HepG2 (cell line): ENCODE results near the gene AGTPBP1. TPM values are rescaled to one million over a fixed set of nuclear protein-coding genes. Genes with fewer than 3 reads are reported as not detected.

Source experiments
- GPN1 ChIP-seq: sonication (generic); formaldehyde crosslinking; IDR thresholded peaks from 2 replicates; pipeline ENCODE4 v1.5.1; 2020; ENCODE audit warnings: missing genetic modification reagents, borderline replicate concordance
- IRF1 ChIP-seq: sonication (generic); formaldehyde crosslinking; IDR thresholded peaks from 2 replicates; pipeline ENCODE4 v1.4.0; 2020; ENCODE audit warnings: low read depth, mild to moderate bottlenecking, missing genetic modification reagents
- JARID2 ChIP-seq: sonication (generic); formaldehyde crosslinking; IDR thresholded peaks from 2 replicates; pipeline ENCODE4 v1.8.1; 2023; ENCODE audit warnings: missing genetic modification reagents, inconsistent platforms; ENCODE audit not compliant: insufficient replicate concordance
- KDM2A ChIP-seq: sonication (generic); formaldehyde crosslinking; IDR thresholded peaks from 2 replicates; pipeline ENCODE4 v1.4.0; 2020; ENCODE audit warnings: low read depth, missing genetic modification reagents, borderline replicate concordance
- MEIS1 ChIP-seq: sonication (generic); formaldehyde crosslinking; IDR thresholded peaks from 2 replicates; pipeline ENCODE4 v1.9.0; 2021; ENCODE audit warnings: mild to moderate bottlenecking, missing genetic modification reagents, moderate library complexity, borderline replicate concordance
- MYNN ChIP-seq: sonication (generic); formaldehyde crosslinking; IDR thresholded peaks from 2 replicates; pipeline ENCODE4 v1.4.0; 2020; ENCODE audit warnings: mild to moderate bottlenecking, low read depth, missing genetic modification reagents
- NFYB ChIP-seq: sonication (generic); formaldehyde crosslinking; IDR thresholded peaks from 2 replicates; pipeline ENCODE4 v1.4.0; 2020; ENCODE audit warnings: missing genetic modification reagents
- NONO ChIP-seq, 2 experiments: fragments of 450-650 bp in 1 of 2; sonication (generic) in 1 of 2; formaldehyde crosslinking in 1 of 2; IDR thresholded peaks in 1 of 2; conservative IDR thresholded peaks in 1 of 2; 2 replicates each; pipeline versions ENCODE4 v1.6.1 to v1.8.0; 2017 to 2022; ENCODE audit warnings: mild to moderate bottlenecking in 1 of 2, missing genetic modification reagents in 1 of 2, moderate library complexity in 1 of 2
- RFX3 ChIP-seq: IDR thresholded peaks from 2 replicates; pipeline ENCODE4 v1.6.1; 2016; ENCODE audit warnings: missing biosample characterization, missing genetic modification reagents
- ZFP1 ChIP-seq: IDR thresholded peaks from 2 replicates; pipeline ENCODE4 v1.6.1; 2016
- ZNF280B ChIP-seq: sonication (generic); formaldehyde crosslinking; IDR thresholded peaks from 2 replicates; pipeline ENCODE4 v1.5.0; 2020; ENCODE audit warnings: missing genetic modification reagents, mild to moderate bottlenecking, borderline replicate concordance
- ZNF724P ChIP-seq: sonication (generic); formaldehyde crosslinking; IDR thresholded peaks from 2 replicates; pipeline ENCODE4 v1.8.0; 2022; ENCODE audit warnings: missing genetic modification reagents, borderline replicate concordance
- ZSCAN25 ChIP-seq: sonication (generic); formaldehyde crosslinking; IDR thresholded peaks from 2 replicates; pipeline ENCODE4 v1.8.0; 2022; ENCODE audit warnings: mild to moderate bottlenecking, missing genetic modification reagents
- polyA plus RNA-seq, 8 experiments: library from polyadenylated mRNA; depleted of rRNA in 3 of 8; stranded (reverse) in 7 of 8; unstranded in 1 of 8; fragments of >200 nt; fragmentation: Illumina TruSeq in 4 of 8; extraction: Trizol in 4 of 8; gene quantifications; 2 replicates each; pipeline versions ENCODE4 v1.2.1 to v1.2.3, GENCODE V29; 2011 to 2016; ENCODE audit warnings: low read depth in 4 of 8, missing spikeins in 1 of 8, mixed read lengths in 1 of 8; ENCODE audit not compliant: insufficient read depth in 1 of 8
- total RNA-seq, 5 experiments: library from RNA; depleted of rRNA; stranded (reverse); fragments of >200 nt; fragmentation: Illumina TruSeq; extraction: Trizol; gene quantifications; 2 replicates each; pipeline ENCODE4 v1.2.3, GENCODE V29; 2016; ENCODE audit warnings: low read depth in 1 of 5
- TF ChIP-seq, protein P1 (sequence below): sonication (generic); formaldehyde crosslinking; IDR thresholded peaks from 2 replicates; pipeline ENCODE4 v1.5.0; 2020; ENCODE audit warnings: missing genetic modification reagents
- TF ChIP-seq, protein P2 (sequence below): IDR thresholded peaks from 2 replicates; pipeline ENCODE4 v1.6.1; 2016; ENCODE audit warnings: low read depth, control low read depth
- TF ChIP-seq, protein P3 (sequence below): sonication (generic); formaldehyde crosslinking; IDR thresholded peaks from 2 replicates; pipeline ENCODE4 v1.5.1; 2020; ENCODE audit warnings: mild to moderate bottlenecking, missing genetic modification reagents, borderline replicate concordance
- TF ChIP-seq, protein P4 (sequence below): sonication (generic); formaldehyde crosslinking; IDR thresholded peaks from 2 replicates; pipeline ENCODE4 v1.4.0; 2020; ENCODE audit warnings: missing genetic modification reagents
- TF ChIP-seq, protein P5 (sequence below): IDR thresholded peaks from 2 replicates; pipeline ENCODE4 v1.6.1; 2016; ENCODE audit warnings: mild to moderate bottlenecking
- TF ChIP-seq, protein P6 (sequence below): sonication (generic); formaldehyde crosslinking; IDR thresholded peaks from 2 replicates; pipeline ENCODE4 v1.8.0; 2022; ENCODE audit warnings: missing genetic modification reagents, mild to moderate bottlenecking, inconsistent platforms, borderline replicate concordance

The AGTPBP1 gene
- total and polyA plus RNA-seq, 2 of the 13 experiments (the other 11 are each of a cell fraction or from before 2014, with no cell fraction given) = 9.7 to 22.3 TPM

GRCh38 chr9:85723215-85723614, 18.5 kb downstream of the AGTPBP1 start (continued):
- no peak for TF ChIP-seq MEIS1 (CRISPR knock-in tag)
- no peak for TF ChIP-seq NFYB
- TF ChIP-seq RFX3 (CRISPR knock-in tag) = no peak
- TF ChIP-seq GPN1 = no peak
- TF ChIP-seq, protein P1, sequence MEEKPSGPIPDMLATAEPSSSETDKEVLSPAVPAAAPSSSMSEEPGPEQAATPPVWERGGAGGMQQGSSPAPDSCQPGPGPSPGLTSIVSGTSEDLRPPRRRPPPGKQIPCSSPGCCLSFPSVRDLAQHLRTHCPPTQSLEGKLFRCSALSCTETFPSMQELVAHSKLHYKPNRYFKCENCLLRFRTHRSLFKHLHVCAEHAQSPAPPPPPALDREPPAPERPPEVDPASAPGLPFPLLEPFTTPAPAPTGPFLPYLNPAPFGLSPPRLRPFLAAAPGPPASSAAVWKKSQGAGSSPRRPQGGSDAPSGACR = no peak
- no peak for TF ChIP-seq ZFP1
- no peak for TF ChIP-seq JARID2 (CRISPR knock-in tag)
- TF ChIP-seq, protein P2, sequence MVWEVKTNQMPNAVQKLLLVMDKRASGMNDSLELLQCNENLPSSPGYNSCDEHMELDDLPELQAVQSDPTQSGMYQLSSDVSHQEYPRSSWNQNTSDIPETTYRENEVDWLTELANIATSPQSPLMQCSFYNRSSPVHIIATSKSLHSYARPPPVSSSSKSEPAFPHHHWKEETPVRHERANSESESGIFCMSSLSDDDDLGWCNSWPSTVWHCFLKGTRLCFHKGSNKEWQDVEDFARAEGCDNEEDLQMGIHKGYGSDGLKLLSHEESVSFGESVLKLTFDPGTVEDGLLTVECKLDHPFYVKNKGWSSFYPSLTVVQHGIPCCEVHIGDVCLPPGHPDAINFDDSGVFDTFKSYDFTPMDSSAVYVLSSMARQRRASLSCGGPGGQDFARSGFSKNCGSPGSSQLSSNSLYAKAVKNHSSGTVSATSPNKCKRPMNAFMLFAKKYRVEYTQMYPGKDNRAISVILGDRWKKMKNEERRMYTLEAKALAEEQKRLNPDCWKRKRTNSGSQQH (CRISPR knock-in tag) = no peak
- TF ChIP-seq, protein P3, sequence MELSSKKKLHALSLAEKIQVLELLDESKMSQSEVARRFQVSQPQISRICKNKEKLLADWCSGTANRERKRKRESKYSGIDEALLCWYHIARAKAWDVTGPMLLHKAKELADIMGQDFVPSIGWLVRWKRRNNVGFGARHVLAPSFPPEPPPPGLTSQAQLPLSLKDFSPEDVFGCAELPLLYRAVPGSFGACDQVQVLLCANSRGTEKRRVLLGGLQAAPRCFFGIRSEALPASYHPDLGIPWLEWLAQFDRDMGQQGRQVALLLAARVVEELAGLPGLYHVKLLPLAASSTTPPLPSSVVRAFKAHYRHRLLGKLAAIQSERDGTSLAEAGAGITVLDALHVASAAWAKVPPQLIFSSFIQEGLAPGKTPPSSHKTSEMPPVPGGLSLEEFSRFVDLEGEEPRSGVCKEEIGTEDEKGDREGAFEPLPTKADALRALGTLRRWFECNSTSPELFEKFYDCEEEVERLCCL (CRISPR knock-in tag) = no peak
- TF ChIP-seq NONO (IDR thresholded peaks at IDR 0.05) = no peak
- peak; percentile 76 for TF ChIP-seq NONO (CRISPR knock-in tag; conservative IDR thresholded peaks at IDR 0.05)
- TF ChIP-seq ZNF280B (CRISPR knock-in tag) = no peak
- TF ChIP-seq ZSCAN25 (CRISPR knock-in tag) = no peak
- TF ChIP-seq KDM2A (CRISPR knock-in tag) = peak; percentile 37; the same call in 1 of the 2 replicates
- TF ChIP-seq, protein P4, sequence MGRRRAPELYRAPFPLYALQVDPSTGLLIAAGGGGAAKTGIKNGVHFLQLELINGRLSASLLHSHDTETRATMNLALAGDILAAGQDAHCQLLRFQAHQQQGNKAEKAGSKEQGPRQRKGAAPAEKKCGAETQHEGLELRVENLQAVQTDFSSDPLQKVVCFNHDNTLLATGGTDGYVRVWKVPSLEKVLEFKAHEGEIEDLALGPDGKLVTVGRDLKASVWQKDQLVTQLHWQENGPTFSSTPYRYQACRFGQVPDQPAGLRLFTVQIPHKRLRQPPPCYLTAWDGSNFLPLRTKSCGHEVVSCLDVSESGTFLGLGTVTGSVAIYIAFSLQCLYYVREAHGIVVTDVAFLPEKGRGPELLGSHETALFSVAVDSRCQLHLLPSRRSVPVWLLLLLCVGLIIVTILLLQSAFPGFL (CRISPR knock-in tag) = no peak
- TF ChIP-seq MYNN (CRISPR knock-in tag) = no peak
- TF ChIP-seq, protein P5, sequence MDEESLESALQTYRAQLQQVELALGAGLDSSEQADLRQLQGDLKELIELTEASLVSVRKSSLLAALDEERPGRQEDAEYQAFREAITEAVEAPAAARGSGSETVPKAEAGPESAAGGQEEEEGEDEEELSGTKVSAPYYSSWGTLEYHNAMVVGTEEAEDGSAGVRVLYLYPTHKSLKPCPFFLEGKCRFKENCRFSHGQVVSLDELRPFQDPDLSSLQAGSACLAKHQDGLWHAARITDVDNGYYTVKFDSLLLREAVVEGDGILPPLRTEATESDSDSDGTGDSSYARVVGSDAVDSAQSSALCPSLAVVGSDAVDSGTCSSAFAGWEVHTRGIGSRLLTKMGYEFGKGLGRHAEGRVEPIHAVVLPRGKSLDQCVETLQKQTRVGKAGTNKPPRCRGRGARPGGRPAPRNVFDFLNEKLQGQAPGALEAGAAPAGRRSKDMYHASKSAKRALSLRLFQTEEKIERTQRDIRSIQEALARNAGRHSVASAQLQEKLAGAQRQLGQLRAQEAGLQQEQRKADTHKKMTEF = peak; percentile 64; the same call in 1 of the 2 replicates
- TF ChIP-seq IRF1 (CRISPR knock-in tag) = no peak
- TF ChIP-seq ZNF724P (CRISPR knock-in tag) = no peak
- TF ChIP-seq, protein P6, sequence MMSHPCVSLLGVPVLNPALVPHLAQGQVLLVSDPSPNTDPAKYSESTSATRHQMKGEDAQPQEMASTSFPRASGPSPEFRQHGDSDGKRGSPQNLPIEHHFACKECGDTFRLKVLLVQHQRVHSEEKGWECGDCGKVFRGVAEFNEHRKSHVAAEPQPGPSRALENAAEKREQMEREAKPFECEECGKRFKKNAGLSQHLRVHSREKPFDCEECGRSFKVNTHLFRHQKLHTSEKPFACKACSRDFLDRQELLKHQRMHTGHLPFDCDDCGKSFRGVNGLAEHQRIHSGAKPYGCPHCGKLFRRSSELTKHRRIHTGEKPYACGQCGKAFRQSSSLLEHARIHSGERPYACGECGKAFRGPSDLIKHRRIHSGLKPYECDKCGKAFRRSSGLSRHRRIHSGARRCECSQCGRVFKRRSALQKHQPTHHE = no peak
